ENCODE measurements around the gene PPARD.

PPARD gene

DNA sequence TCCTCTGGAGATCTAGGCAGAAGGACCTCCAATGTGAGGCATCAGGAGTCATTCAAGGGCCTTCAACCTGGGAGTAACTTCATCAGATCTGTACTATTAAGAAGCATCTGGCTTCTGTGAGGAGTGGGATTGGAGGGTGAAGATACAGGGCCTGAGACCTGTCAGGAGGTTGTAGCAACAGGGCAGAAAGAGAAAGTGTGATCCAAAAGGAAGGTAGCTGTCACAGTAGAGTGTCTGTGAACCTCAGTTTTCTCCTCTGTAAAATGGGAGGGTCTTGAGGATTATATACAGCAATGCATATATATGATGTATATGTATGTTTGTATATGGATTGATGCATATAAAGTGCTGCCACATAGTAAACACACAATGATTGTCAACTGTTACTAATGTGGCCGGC is 123.3 kb downstream of the PPARD start:
- no peak for DNase-seq (ENCODE audit: low read depth in 2 of 3, low spot score in 1 of 3)

DNA sequence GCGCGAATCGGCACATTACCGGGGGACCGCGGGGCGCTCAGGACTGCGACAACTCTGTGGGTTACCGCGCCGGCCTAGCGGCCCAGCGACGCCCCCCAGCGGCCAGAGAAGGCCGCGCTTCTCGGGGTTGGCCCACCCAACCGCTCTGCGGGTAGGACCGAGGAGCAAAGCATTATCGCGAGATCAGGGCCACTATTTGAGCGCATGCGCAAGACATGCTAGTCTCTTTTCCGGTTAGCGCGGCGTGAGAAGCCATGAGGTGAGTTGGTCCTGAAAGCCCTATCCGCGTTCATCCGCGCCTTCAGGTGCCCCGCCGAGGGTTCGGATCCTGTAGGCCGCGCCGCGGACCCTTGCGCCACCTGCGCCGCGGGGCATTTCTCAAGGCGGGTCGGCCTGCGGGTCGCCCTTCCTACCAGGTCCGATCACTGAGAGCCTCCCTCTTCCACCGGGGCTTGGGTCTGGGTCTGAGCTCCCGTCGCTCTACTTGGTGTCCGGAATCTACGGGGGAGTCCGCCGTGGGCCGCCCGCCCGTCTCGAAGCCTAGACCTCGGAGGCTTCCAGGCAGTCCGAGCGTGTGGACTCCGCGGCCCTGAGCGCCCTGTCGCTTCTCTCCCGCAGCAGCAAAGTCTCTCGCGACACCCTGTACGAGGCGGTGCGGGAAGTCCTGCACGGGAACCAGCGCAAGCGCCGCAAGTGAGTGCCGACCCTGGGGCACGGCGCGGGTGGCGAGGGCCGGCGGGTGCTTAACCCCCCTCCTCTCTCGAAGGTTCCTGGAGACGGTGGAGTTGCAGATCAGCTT is 126.0 kb downstream of the PPARD start, which contains the start of gene RPL10A:
TSS of gene RPL10A (plus strand) at position 221 of the 799 bp plus-strand sequence. CDS start at position 255, 34 bp downstream.
- peak; percentile 91 to 97 (median 94) for DNase-seq (ENCODE audit: low read depth in 2 of 3, low spot score in 1 of 3)

DNA sequence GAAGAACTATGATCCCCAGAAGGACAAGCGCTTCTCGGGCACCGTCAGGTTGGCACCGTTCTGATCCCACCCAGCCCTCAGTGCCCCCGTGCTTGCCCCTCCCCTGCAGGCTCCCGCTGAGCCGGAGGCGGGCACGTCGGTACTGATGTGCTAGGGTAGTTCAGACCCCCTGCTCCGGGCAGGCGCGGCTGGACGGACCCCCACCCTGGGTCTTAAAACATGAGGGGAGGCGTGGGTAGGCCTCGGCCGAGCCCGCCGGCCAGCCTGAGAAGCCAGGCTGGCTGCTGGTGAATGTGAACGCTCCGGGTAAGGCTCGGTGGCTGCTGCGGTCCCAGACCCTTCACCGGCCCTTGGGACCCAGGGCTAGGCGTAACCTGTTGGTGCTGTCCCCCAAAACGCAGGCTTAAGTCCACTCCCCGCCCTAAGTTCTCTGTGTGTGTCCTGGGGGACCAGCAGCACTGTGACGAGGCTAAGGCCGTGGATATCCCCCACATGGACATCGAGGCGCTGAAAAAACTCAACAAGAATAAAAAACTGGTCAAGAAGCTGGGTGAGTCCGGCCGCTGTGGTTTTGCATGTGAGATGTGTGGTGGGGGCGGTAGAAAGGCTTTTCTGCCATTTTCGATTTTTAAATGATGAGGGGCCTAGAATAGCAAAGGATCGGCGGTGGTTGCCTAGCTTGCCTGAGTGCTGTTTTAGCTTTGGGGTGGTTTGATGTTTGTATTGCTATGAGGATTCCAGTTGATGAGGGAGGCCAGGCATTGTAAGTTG is 126.8 kb downstream of the PPARD start:
- no peak for DNase-seq (ENCODE audit: low read depth in 2 of 3, low spot score in 1 of 3)

DNA sequence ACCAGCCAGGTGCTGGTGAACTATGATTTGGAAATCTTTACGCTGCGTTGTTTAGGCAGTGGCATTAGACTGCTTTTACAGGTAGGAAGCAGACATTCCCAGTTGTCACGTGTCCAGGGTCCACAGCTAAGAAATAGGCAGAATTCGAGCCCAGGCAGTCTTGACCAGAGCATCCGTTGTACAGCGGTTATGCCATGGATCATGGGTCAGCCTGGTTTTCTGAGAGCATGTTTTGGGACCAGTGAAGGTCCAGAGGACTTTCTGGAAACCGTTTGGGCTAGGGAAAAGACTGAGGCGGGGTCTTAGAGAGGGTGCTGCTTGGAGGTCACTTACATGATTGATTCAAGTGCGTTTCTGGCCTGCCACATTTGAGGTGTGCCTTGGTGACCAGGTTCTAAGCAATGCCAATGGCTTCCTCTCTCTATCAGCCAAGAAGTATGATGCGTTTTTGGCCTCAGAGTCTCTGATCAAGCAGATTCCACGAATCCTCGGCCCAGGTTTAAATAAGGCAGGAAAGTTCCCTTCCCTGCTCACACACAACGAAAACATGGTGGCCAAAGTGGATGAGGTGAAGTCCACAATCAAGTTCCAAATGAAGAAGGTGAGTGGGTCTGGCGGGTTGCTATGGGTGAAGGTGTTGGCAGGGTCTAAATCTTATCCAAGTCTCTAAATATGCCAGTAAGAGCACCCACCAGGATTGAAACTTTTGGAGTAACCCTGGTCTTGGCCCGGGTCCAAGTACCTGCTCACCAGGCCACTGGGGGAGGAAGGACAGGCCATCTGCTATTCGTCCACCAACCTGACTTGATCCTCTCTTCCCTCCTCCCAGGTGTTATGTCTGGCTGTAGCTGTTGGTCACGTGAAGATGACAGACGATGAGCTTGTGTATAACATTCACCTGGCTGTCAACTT is 127.6 kb downstream of the PPARD start:
- no peak for DNase-seq (ENCODE audit: low read depth in 2 of 3, low spot score in 1 of 3)

DNA sequence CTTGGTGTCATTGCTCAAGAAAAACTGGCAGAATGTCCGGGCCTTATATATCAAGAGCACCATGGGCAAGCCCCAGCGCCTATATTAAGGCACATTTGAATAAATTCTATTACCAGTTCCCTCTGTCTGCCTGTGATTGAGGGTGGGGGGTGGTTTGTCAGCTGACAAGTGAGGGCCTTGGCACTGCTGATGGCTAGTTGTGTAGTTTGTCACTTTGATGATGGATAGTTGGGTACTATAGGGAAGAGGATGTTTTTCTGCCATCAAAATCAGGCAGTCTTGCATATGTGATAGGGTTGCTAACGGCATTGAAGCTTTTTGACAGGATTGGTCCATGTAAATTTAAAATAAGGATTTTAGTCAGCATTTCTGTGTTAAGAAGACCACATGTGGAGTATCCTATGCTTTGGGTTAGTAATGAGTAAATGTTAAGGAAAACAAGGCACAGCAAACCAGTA is 128.3 kb downstream of the PPARD start:
- DNase-seq (ENCODE audit: low read depth in 2 of 3, low spot score in 1 of 3) = no peak

DNA sequence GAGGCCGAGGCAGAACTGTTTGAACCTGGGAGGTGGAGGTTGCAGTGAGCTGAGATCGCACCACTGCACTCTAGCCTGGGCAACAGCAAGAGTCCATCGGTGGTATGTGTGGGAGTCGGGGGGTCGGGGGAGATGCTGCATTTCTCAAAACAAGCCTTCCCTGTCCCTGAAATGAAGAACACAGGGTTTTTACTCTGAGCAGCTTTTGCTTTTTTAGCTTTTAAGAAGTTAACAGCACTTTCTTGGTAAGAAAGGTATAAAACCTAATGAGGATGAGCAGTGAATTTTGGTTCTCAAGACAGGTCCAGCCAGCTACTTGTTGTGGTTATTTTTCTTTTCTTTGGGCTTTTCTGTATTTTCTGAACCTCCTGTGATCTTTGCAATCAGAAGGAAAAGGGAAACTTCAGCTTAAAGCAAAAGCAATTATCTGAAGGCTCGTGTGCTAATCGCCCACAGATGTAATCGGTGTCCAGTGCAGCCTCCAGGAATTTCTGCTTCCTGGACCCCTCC is 129.5 kb downstream of the PPARD start:
- DNase-seq (ENCODE audit: low read depth in 2 of 3, low spot score in 1 of 3) = no peak

DNA sequence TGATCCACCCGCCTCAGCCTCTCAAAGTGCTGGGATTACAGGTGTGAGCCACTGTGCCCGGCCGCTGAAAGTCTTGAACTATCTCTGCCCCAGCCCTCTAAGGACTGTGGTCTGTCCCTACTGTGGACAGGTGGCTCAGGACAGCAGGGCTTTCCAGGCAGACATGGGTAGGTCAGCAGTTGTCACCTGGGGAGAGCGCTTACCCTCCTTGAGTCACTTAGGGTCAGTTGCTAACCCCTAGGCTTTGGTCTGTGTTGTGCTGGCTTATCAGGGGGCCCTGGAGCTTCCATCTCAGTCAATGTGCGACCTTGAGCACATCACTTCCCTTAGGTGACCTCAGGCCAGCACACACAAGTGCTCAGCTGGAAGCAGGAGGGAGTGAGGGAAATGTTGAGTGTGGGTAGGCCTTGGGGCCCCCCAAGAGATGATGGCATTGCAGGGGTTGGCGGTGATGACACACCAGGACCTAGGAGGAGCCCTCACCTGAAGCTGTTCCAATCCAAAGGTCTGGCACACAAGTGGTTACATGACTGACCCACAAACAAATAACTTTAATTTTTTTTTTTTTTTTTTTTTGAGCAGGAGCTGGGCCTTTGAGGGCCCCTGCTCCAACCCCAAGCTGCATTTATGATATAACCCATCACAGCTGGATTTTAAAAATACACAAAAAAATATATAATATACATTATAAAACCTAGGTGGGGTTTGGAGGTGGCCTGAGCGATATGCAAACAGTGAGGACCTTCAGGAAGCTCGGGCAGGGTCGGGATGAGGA is 130.9 kb downstream of the PPARD start:
- no peak for DNase-seq (ENCODE audit: low read depth in 2 of 3, low spot score in 1 of 3)

DNA sequence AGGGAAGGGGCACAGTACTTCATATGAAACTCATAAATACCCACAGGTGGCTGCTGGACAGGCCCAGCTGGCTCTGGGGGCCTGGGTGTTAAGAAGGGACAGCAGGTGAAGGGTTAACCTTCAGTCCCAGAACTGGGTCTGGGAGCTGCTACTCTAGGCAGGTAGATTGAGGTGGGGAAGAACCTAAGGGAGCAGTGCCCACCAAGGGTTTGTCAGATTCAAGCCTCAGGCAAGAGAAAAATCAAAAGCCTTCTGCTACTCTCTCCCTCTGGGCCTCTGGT is 131.4 kb downstream of the PPARD start:
- no peak for DNase-seq (ENCODE audit: low read depth in 2 of 3, low spot score in 1 of 3)

DNA sequence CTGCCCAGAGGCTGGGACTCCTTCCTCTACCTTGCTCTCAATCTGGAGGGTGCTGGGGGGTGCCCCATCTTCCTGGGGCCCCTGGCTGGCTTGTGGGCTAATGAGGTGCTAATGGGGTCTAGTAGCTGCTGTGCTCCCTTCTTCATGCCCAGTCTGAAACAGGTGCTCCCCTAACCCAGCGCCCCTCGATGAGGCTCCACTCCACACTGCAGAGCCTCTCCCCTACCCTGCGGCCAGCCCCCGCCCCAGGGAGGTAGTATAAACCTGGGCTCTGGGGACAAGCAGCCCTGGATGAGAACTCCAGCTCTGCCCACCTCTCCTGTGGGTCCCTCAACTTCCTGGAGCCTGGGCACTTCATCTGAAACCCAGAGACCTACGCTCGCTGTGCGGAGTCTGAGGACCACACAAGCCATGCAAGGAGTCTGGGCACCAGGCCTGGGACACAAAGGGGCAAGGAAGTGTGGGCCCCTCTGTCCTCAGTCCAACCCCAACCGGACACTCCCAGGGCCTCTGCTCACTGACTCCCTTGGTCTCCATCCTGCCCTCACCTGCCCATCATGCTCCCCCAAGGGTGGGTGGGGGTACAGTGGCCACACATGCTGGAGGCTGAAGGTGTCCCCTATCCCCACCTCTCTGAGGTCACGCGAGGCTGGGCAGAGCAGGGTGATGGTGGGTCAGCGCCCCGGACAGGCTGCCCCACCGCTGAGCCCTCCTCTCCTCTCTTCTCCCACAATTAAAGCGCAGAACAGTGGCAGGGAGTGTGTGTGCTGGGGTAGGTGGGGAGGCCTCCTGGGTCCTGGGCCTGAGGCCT is 132.0 kb downstream of the PPARD start:
- no peak for DNase-seq (ENCODE audit: low read depth in 2 of 3, low spot score in 1 of 3)

DNA sequence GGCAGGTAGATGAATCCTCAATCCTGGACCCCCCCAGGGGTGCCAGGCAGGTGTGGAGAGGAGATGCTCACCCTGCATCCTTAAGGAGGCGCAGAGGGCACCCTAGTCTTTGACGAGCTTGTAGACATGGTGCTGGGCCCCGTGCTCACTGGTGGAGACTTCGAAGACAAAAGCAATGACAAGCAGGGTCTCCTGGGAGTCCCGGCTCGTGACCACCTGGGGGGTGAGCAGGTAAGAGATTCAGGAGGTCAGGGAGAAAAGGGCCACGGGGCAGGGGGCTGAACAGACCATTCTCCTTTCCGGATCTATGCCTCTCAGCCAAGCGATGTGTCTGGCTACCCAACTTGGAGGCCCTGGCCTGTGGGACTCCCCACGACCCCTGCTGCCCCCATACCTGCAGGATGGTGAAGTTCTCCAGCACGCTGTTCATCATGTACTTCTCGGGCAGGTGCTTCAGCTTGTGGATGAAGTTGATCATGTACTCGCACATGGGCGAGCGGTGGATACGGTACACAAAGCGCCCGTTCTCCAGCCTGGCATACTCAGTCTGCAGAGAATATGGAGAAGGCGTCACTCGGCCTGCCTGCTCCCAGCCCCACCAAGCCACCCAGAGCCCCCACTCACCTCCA is 132.7 kb downstream of the PPARD start:
- DNase-seq (ENCODE audit: low read depth in 2 of 3, low spot score in 1 of 3) = no peak

DNA sequence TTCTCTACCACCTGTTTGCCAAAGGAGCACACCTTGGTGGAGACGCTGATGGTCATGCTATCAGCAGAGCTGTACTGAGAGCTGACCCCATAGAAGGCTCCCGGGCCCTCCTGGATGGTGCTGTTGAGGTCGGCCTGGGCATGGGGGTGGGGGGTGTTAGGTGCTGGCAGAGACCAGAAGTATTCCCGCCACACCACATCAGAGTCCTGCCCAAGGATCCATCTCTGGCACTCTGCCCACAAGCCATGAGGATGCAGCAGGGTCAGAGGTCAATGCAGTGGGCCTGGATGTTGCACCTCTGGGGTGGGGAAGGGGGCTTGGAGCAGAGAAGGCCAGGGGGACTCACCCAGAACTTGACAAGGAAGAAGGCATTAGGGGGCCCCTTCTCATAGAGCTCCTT is 133.2 kb downstream of the PPARD start:
- DNase-seq (ENCODE audit: low read depth in 2 of 3, low spot score in 1 of 3) = no peak

DNA sequence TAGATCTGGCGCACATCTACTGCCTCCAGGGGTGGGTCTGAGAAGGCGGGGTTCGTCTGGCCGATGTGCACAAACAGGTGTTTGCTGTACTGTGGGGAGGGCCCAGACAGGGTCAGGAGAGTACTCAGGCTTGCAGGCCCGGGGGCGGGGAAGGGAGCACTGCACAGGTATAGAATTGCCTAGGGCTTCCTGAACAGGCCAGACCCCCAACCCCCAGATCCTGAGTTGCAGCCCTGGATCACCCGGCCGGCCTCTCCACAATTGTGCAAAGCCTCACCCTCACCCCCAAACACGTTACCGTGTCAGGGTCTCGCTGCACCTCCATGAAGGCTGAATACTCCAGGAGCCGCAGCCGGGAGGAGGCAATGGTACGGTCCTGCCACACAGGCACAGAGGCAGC is 133.6 kb downstream of the PPARD start:
- DNase-seq (ENCODE audit: low read depth in 2 of 3, low spot score in 1 of 3) = no peak

DNA sequence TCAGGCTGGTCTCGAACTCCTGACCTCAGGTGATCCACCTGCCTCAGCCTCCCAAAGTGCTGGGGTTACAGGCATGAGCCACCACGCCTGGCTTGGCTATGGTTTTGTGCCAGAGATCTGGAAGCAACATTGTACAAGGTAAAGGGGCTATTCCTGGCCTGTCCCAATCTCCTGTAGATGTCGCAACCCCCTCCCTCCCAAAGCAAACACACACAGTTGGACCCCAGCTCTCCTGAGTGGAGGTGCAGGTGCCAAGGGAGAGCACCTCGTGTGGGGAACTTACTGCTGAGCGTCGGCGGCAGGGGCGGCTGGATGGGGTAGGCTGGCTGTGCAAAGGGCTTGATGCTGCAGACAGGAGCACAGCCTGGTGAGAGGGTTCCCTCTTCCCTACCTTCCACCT is 134.7 kb downstream of the PPARD start:
- no peak for DNase-seq (ENCODE audit: low read depth in 2 of 3, low spot score in 1 of 3)
